Measurements from ENCODE around the gene ZNF107.
"Not testable (repeated sequence)": the region's sequence is repeated elsewhere in the genome, so short reads cannot be mapped to it uniquely, and the experiment has no call there.

ZNF107 gene

DNA sequence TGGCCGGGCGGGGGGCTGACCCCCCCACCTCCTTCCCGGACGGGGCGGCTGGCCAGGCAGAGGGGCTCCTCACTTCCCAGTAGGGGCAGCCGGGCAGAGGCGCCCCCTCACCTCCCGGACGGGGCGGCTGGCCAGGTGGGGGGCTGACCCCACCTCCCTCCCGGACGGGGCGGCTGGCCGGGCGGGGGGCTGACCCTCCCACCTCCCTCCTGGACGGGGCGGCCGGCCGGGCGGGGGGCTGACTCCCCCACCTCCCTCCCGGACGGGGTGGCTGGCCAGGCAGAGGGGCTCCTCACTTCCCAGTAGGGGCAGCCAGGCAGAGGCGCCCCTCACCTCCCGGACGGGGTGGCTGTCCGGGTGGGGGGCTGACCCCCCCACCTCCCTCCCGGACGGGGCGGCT lies 72.5 kb downstream of the ZNF107 start:
- not testable (repeated sequence) for DNase-seq

DNA sequence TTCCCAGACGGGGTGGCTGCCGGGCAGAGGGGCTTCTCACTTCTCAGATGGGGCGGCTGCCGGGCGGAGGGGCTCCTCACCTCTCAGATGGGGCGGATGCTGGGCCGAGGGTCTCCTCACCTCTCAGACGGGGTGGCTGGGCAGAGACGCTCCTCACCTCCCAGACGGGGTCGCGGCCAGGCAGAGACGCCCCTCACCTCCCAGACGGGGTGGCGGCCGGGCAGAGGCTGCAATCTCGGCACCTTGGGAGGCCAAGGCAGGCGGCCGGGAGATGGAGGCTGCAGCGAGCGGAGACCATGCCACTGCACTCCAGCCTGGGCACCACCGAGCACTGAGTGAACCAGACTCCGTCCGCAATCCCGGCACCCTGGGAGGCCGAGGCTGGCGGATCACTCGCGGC lies 73.0 kb downstream of the ZNF107 start:
- DNase-seq: not testable (repeated sequence)

DNA sequence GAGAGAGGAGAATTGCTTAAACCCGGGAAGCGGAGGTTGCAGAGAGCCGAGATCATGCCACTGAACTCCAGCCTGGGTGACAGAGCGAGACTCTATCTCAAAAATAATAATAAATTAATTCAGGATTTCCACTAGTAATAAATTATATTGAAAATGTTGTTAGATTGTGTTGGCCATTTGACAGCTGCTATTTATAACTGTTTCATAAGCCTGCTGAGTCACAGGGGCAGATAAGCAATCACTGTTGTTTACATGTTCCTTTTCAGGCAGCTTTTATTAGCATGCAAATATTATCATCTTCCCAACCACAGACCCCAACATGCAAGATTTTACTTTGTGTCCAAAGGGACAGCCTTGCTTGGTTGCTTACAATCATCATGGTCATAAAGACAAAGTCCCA lies 78.7 kb downstream of the ZNF107 start:
- no peak for DNase-seq

DNA sequence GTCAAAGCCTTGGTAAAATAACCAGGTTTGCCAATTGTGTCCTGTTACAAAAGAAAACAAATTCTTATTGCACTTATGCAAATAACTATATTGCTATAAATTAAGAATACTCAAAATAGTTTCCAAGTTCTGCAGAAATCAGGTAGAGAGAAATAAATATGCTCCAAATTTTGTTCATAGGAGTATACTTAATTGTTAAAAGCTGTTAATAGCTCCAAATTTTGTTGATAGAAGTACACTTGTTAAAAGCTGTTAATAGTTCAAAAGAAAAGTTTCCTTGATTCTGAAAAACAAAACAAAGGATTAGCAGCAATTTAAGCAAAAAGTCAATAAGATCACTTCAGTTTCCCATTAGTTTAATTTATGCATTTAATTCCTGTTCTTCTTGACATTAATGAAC lies 81.9 kb downstream of the ZNF107 start:
- DNase-seq: no peak

DNA sequence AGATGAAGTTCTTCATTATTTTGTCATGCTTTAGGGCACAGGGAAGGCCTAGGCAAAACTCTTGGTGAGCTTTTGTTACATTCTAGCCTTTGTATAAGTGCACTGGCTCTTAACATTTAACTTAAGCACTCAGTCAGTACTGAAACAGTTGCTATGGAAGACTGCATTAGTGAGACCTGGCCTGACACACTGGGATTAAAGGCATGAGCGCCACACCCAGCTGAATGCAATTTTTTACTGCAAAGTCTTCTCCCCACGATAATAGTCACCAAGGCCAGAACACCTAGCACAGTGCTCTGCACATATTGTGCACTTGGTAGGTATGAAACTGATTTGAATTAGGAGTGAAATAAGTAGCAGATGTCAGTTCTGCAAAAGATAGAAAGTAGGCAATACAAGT lies 87.1 kb downstream of the ZNF107 start:
- DNase-seq: no peak

DNA sequence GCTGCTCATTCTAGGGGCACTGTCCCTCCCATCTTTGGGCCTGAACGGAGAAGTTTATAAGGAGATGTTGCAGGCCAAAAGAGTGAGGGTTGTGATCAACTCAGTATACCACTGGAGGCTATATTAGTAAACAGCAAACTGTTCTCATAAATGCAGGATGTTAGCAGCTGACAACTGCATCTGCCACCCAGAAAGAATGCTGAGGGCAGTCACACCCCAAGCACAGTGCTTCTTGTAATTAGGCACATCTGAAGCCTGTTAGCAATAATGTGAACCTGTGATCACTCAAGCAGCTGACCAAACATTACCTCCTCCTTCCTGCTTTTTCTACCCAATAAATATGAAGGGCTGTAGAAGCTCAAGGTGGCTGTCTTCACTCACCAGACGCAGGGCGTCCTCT lies 89.9 kb downstream of the ZNF107 start:
- no peak for DNase-seq

DNA sequence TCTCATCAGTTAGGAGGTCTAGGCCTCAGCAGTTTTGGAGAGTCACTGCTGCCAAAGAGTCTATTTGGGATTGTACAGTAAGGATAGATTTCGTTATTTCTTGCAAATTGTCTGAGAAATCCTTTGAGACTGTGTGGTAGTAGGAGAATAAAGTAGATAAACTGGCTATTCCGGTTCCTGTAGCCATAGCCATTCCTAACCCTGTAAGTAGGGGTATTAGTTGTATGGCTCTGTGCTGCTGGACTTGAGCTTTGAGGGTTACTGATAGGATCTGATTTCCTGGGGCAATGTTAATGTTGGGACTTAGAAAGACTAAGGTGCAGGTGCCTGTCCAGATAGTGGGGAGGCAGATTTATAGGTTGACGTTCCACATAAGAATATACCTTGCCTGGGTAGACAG lies 92.2 kb downstream of the ZNF107 start:
- DNase-seq: no peak
